DMS114 treated with DMSO at 0.1 percent for 48 hours (cell line): ENCODE measurements around the gene DNAL1.
A peak's percentile ranks its signal among the peaks of the same experiment; 100 is the strongest.
"Not testable (repeated sequence)": the region's sequence is repeated elsewhere in the genome, so short reads cannot be mapped to it uniquely, and the experiment has no call there.

Experiments
- DNase-seq: peaks from one replicate; lab custom pipeline; 2025; ENCODE audit not compliant: unreplicated experiment; lab: John Stamatoyannopoulos, UW

The DNAL1 gene

DNA sequence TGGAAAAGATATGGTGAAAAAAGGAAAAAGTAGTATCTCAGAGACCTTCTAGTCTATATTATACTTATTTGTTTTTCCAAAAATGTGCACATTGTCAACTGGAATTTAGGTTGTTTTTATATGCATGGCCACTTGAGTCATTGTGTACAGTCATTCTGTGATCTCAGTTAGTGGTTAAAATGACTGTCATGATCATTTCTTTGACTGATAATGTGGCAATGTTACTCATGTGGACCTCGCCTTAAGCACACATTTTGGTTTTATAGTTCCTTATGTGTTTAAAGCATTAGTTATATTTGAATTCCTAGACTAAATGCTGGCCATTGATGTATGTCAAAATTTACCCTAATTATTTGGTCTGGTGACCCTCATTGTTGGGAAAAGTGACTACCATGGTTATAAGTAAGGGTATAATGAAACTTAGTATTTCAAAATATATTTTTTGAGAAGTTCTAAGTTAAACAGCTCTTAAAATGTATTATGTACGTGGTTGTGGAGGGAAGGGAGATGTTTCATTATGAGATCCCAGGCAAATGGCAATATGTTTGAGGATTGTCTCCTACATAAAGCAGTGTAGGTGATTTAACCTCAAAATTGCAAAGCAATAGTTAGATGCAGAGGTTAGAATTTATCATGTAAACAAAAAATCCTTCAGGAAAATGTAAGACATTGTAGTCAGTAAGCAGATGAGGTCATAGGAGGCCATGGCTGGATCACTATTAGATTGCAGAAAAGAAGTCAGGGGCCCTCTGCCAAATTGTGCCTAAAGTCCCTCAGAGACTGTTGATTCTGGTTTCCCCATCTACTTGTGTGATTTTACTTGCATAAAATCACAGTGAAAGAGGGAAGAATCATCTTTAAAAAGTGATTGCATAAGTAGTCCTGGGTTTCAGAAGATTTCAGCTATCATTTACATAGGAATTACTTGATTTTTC is 51.9 kb downstream of the DNAL1 start:
- DNase-seq, result no peak

DNA sequence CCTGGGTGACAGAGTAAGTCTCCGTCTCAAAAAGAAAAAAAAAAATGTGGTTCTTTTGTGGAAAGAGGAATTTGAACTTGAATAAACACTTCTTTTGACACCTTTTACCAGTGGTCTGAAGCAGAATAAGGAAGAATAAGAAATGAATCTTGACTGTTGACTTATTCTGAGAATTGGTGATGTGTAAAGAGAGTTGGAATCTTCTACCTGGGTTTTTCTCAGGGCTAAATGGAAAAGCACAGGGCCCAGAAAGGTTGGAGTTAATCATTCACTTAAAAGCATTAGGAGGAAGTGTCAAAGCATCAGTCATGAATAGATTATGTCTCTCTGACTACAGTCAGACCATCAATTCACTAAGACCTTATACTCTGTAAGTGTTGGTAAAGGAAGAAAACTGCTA is 55.5 kb downstream of the DNAL1 start:
- DNase-seq, result no peak

DNA sequence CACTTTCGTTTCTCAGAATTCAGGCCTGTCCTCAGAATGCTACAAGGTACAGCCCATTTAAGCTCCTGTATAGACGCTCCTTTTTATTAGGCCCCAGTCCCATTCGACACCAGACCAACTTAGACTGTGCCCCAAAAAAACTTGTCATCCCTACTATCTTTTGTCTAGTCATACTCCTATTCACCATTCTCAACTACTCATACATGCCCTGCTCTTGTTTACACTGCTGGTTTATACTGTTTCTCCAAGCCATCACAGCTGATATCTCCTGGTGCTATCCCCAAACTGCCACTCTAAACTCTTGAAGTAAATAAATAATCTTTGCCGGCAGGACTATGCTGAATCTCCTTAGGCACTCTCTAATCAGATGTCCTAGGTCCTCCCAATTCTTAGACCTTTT is 63.3 kb downstream of the DNAL1 start:
- DNase-seq, result not testable (repeated sequence)

DNA sequence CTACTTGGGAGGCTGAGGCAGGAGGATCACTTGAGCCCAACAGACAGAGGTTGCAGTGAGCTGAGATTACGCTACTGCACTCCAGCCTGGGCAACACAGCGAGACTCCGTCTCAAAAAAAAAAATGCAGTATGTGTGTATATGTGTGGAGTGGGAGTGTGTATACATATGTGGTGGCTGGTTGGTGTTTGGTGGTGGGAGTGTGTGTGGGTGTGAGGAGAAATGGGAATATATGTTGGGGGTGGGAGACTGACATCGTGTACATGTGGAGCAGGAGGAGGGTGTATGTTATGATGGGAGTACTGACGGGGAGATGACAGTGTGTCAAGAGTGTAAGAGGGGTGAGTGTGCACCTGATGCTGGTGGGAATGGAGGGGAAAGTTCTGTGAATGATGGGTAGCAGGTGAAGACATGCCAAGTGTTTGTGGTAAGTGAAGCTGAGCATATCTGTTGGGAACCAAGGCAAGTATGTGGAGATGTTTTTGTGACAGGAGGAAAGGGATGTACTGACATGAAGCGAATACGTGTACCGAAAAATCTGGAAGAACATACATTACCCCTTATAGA is 65.2 kb downstream of the DNAL1 start:
- no peak for DNase-seq

DNA sequence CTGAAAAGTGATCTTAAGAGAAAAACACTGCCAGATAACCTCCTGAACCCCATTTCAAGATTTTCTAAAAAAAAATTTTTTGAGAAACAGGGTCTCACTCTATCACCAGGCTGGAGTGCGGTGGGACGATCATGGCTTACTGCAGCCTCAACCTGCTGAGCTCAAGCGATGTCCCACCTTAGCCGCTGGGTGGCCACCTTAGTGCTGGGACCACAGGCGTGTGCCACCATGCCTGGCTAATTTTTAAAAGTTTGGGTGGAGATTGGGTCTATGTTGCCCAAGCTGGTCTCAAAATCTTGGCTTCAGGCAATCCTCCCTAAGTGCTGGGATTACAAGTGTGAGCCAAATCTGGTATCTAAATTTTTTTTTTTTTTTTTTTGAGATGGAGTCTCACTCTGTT is 66.0 kb downstream of the DNAL1 start:
- DNase-seq, result no peak

DNA sequence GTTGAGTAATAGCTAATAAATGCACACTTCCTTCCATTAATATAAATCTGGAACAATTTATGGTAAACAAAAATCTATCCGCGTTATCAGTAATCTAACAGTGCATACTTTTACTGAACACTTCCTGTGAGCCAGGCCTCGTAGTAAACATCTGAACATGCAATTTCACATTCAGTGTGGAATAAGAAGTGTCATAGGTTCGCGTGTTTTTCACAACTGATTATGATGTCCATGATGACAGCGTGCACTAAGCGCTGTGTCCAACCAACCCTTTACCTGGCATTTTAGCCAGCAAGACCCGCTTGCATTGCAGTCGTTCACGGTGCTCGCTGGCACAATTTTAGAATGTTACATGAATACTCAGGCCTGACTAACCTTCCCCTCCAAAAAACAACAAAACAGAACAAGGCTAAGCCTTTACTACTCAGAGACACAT is 67.3 kb downstream of the DNAL1 start:
- DNase-seq, result no peak

DNA sequence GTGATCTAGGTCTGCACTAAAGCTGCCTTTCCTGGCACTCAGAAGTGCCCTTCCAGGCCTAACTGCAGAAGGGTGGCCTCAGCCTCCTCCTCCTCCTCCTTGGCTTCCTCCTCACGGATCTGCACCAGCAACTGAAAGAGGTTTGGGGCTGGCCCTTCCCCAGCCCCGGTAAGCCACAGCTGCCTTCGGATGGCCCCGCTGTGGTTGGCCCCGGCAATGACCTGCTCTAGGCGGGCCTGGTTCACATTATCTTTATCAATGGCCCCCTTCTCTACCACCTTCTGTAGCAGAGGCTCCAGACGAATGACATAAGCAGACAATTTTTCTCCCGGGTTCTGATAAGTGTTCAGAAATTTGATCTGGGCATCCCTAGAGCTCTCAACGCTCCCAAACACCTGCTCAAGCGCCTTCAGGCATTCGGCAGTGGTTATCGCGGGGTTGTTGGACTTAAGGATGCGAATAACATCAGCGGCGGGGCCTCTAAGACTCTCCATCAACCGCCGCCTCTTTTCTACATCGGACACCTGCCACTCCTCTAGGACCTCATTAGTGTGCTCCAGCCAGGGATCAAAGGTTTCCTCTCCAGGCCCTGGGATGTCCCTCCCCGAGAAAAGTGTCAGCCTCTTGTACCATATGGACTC is 67.9 kb downstream of the DNAL1 start:
- DNase-seq, result no peak

DNA sequence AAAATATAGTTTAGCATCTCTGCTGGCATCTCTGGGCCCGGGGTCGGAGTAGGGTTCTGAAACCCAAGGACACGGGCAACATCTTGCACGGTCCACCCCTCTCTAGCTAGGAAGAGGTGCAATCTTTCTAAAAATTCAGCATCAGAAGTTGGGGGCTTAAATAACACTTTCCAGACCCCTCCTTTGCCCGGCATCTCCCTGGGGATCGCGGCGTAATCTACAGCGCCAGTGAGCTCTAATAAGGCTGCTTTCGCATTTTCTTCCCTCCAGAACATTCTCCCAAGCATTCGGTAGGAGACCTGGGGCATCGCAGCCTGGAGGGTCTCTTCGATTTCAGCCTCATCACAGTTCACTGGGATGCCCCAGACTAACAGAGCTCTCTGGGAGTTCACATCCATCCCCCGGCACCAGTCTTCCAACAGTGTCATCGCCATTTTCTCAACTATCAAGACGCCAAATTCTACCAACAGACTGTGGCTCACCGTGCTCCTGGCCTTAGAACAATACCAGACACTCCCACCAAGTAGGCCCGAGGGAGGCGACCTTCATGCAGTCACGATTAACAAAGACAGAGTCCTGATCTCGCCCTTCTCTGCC is 68.5 kb downstream of the DNAL1 start:
- DNase-seq, result no peak

DNA sequence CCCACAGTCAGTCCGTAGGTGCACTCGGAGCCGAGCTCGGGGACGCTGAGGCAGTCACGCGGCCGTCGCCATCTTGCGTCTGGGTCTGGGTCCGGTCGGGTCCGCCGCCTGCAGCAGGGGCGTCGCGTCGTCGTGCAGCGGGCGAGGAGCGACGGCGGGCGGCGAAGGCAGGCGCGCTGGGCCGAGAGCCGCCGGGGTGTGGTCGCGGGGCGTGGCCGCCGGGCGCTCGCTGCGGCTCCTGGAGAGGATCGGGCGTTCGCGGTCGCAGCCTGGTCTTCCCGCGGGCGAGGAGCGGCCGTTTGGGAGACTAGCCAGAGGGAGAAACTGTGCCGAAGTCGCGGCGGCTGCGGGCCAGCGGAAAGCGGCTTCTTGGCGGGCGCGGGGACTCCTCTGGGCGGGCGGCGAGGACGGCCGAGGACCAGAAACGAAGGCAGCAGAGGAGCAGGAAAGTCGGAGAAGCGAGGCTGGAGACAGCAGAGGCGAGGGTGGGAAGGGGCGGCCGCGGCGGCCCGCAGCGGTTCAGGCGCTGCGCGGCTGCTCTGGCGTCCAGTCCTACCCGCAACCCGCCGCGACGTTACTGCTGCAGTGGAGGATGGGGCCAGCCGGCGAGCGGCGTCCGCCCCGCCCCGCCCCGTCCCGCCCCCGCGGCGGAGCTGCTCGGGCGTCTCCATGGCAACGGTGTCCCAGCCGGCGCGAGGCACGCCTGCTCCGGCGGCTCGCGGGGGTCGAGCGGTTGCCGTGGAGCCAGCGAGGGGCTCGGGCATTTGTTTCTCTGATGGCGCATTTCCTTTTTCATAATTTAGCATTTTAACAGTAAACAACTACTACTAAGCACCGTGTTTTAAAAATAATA is 69.2 kb downstream of the DNAL1 start, which contains the start of gene PNMA1:
PNMA1 (minus strand) TSS at position 582 of the 853 bp plus-strand sequence. CDS start 745 bp downstream, outside the sequence.
- DNase-seq, result peak; percentile 78

DNA sequence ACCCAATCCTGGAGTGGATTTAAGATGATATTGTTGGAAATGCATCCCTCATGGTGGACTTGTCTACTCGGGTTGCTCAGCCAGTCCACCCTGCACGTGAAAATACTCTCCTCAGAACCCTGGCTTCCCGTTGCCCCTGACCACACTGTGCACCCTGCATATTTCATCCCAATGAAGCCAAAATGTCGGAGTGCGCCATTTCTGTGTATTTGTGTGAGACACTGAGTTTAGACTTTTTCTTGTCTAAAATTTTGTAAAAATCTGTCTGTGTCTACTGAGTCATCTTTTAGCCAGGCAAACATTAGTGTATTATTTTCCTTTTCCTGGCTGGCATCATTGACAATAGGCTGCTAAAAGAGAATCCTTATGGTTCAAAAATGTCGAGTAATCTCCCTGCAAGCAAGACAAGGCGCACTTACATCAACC is 69.9 kb downstream of the DNAL1 start:
- DNase-seq, result peak; percentile 73

DNA sequence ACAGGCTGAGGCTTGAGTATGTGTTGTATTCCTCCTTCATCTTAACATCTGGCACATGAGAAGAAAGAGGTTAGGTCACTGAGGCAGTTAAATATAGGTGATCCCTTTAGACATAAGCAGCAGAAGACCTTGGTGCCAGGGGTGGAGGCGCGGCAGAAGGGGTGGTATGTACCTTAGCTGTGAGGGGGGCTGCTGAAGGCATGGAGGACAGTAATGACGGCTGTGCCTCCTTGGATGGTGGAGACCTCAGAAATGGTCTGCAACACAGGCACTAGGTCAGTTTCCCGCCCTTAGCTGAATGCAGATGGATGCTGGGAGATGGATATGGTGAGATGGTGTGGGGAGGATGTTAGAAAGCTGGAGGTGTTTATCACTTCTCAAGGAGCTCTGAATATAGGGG is 70.9 kb downstream of the DNAL1 start:
- DNase-seq, result no peak

DNA sequence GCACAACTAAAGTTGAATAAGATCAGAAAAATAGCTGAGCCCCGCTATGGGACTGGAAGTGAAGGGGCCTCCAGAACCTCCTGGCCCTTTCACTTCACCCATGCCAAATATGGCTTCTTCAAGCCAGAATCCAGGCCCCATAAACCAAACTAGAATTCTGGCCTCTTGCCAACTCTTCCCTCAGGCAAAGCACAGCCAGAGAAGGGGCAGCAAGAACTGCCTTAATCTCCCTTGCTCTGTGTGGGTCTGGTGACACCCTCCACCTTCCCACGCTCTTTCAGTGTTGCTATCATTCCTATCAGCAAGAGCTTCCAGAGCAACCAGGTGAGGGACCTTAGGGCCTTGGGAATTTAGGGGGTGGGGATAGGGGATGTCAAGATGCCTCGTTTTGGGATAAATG is 72.5 kb downstream of the DNAL1 start:
- DNase-seq, result no peak

DNA sequence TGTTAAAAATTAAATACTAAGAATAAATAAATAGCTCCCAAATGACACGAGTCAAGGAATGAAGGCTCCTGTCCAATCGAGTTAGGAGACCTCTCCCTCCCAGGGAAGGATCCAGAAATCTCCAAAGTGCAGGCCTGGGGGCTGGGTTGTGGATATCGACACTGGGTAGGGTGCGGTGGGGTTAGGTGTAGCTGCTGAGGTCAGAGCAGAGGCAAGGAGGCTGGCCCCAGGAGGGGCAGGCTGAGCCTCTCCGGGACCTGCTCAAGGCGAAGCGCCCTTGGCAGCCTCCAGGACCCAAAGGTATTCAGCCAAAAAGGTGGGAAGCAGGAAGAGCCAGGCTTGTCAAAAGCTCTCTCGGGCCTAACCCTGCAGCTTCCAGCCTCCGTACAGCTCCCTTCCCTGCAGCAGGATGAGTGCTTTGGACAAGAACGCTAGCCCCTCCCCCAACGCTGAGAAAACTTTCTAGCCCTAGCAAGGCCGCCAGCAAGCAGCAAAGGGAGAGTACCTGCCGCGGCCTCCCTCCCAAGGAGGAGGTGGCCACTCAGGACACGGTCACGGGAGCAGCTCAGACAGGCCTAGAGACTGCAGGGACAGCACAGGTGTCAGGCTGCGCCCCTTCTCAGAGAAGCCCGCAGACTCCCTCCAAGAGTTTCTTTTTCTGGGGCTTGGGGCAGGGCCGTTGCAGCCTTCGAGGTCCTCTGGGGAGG is 73.1 kb downstream of the DNAL1 start:
- DNase-seq, result no peak

DNA sequence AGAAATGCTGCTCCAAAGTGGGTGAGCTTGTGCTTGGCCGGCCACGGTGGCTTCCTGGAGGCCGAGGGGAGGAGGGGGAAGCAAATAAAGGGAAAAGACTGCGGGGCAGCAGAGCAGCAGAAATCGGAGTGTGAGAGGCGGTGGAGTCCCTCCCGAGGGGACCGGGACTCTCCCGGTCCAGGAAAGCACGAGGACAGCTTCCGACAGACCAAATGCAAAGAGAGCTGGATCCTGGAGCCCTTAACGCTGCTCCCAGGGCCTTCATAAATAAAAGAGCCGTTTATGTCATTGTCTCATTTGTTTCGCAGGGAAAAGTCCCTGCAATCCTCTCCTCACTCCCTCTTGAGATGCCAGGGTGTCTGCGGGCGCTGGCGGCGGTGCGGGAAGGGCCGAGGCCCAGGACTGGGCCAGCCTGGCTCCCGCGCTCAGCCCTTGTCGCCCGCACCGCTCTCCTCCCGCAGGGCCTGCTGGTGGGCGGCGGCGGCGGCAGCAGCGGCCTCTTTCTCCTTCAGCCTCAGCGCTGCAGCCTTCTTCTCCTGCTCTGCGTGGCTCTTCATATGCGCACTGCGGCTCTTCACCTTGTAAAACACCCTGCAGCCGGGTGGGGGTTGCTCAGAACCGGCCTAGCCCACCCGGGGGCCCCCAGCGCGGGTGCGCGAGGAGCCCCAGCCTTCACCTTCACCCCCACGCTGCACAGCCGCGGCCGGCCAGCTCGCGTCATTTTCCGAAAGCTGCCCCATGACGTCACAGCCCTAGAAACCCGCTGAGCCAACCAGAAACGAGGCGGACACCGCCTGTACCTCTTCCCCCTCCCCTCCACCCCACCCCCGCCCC is 73.8 kb downstream of the DNAL1 start:
- DNase-seq, result peak; percentile 64

DNA sequence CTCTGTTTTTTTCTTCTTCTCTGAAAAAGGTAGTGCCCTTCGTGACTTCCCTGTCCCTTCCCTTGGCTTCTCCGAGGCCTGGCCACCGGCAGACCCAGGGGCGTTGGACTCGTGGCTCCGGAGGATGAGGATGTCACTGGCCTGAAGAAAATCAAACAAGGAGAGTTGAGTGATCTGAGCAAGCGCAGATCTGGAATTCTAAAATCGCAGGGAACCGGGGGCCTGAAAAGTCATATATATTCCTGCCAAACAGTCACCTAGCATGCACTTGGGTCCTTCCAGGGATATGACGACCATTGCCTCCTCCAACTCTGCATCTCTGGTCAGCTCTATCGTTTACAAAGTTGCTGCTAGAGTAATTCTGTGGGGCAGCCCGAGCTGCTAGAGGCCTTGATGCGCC is 74.6 kb downstream of the DNAL1 start:
- no peak for DNase-seq

DNA sequence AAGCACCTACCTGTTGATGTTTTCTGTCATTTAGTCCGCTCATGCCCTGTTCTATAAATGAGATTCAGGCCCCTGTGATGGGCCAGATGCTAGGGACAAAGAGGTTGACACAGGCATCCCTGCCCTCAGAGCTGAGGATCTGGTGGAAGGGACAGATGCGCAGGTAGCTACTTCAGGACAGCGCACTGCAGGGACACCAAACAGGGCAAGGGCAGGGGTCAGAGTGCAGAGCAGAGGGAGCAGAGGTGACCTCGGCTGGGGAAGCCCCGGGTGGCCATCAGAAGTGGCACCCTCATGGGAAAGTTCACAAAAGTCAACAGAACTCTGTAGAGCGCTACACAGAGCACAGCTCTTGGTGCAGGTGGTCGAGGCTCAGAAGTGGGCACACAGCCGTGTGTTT is 75.0 kb downstream of the DNAL1 start:
- DNase-seq, result no peak

DNA sequence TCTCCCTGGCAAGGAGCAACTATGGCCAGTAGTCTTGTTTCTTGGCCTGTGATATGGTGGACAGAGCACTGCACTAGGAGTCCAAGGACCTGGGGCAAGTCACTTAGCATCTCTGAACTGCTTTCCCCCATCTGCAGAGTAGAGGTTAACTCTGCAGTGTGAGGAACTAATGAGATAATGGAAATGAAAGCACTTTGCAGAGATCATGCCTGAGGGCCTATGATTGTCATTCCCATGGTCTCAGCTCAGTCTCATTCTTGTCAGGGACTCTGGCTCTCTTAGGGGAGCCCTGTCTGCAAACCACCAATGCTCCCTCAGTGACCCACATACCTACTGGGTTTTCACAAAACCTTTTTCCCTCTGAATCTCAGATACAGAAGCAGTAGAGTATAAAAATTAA is 75.8 kb downstream of the DNAL1 start:
- DNase-seq, result no peak

DNA sequence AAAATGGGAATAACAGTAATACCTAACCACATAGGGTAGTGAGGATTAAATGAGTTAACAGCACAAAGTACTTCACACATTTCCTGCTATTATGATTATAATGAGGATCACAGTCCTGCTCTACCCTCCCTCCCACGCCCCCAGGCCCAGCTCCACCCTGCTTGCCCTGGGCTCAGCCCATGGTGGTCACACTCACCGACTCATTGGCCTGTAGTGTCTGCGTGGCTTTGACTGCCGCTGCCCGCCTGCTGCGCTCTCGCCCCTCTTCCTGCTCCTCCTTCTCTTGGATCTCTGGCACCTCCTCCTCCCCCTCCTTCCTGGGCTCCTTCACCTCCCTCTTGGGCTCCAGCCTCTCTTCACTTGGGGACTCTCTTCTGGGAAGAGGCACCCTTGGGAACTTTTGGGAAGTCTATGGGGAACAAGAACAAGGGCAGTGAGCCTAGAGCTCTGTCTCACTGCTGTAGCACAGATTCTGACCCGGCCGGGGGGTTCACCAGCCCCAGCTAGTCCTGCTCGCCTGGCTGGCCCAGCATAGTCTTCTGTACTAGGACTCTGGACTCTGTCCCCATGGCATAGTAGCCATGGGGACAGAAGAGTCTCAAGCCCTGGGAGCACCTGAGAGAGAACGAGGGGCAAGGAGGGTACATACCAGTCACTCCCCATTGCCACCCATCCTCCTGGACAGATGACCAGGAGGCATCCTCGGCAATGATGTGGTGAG is 76.5 kb downstream of the DNAL1 start:
- DNase-seq, result no peak
